SKM-1 treated with dmso at 0.1 percent for 144 hours (cell line): ENCODE results near the gene BEND3.
"Not testable (repeated sequence)": the region's sequence is repeated elsewhere in the genome, so short reads cannot be mapped to it uniquely, and the experiment has no call there.

ENCODE experiments used
- DNase-seq: peaks from one replicate; lab custom pipeline; 2025; ENCODE audit not compliant: unreplicated experiment; lab: John Stamatoyannopoulos, UW

BEND3 gene

GRCh38 chr6:107045826-107046675, 69.3 kb downstream of the BEND3 start:
- no peak for DNase-seq

GRCh38 chr6:107033126-107033525, 82.2 kb downstream of the BEND3 start:
- no peak for DNase-seq

- no peak for DNase-seq
Measured at GRCh38 chr6:107032051-107032450, 83.3 kb downstream of the BEND3 start.

GRCh38 chr6:107030151-107030550, 85.2 kb downstream of the BEND3 start:
- no peak for DNase-seq

GRCh38 chr6:107026965-107027364, 88.3 kb downstream of the BEND3 start:
- DNase-seq, result no peak

GRCh38 chr6:107021446-107022185, 93.7 kb downstream of the BEND3 start:
- DNase-seq, result no peak

GRCh38 chr6:107020239-107020638, 95.1 kb downstream of the BEND3 start:
- no peak for DNase-seq

- DNase-seq, result not testable (repeated sequence)
Measured at GRCh38 chr6:107019628-107020027, 95.7 kb downstream of the BEND3 start.

GRCh38 chr6:107019047-107019446, 96.3 kb downstream of the BEND3 start:
- no peak for DNase-seq
